Measurements from ENCODE around the gene PICALM.

Gene PICALM

DNA sequence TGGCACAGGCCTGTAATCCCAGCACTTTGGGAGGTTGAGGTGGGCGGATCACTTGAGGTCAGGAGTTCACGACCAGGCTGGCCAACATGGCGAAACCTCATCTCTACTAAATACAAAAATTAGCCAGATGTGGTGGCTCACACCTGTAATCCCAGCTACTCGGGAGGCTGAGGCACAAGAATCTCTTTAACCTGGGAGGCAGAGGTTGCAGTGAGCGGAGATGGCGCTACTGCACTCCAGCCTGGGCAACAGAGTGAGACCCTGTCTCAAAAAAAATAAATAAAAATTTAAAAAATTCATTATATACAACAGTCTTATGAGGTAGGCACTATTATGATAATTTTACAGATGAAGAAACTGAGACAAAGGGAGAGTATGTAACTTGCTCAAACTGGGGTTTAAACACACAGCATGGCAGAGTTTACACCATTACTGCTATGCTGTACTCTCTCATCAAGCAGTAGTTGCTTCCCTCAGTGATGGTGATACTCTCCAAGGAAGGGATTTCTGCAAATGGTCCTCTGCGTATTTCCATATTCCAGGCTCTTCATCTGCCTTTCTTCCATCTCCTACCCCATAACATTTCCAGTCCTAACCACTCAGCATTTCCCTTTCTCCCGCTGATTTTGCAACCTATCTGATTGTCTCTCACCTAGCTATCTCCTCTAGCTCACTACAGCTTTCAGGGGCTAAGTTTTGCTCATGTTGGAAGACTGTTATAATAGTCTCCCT, 118.4 kb downstream of the PICALM start:
- H3K9me3 ChIP-seq = no peaks in the 10 kb centered on the region
- DNase-seq = no peak
- no peaks in the 10 kb centered on the region for H3K4me1 ChIP-seq

DNA sequence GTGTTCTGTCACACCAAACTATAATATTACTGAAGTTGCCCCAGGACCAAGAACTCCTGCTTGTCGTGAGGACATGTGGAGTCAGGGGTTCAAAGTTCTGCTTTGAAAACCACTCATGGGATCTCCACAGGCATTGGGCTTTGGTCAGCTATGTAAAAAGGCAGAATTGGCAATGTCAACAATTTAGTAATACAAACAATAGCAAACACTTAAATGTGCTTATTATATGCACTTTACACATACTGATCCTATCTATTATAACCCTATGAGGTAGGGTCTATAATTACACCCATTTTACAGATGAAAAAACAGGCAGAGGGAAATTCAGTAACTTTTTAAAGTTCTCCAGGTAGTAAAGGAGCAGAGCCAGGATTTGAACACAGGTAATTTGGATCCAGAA, 119.1 kb downstream of the PICALM start:
- Histone ChIP-seq H3K9me3 (no peaks in the 10 kb centered on the region), H3K36me3 (no peaks in the 10 kb centered on the region), H3K4me3 (ENCODE audit: low read depth, low read length) (no peak overlapping the region), H3K27me3 (no peaks in the 10 kb centered on the region), H3K4me1 (no peaks in the 10 kb centered on the region)
- DNase-seq = no peak
- TF ChIP-seq, protein P1, sequence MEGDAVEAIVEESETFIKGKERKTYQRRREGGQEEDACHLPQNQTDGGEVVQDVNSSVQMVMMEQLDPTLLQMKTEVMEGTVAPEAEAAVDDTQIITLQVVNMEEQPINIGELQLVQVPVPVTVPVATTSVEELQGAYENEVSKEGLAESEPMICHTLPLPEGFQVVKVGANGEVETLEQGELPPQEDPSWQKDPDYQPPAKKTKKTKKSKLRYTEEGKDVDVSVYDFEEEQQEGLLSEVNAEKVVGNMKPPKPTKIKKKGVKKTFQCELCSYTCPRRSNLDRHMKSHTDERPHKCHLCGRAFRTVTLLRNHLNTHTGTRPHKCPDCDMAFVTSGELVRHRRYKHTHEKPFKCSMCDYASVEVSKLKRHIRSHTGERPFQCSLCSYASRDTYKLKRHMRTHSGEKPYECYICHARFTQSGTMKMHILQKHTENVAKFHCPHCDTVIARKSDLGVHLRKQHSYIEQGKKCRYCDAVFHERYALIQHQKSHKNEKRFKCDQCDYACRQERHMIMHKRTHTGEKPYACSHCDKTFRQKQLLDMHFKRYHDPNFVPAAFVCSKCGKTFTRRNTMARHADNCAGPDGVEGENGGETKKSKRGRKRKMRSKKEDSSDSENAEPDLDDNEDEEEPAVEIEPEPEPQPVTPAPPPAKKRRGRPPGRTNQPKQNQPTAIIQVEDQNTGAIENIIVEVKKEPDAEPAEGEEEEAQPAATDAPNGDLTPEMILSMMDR (IDR thresholded peaks at IDR 0.05; ENCODE audit: low read depth, low read length) = no peak

More for the DNA sequence above, 118.4 kb downstream of the PICALM start:
- no peaks in the 10 kb centered on the region for H3K27me3 ChIP-seq
- no peaks in the 10 kb centered on the region for H3K36me3 ChIP-seq
- no peak overlapping the region for H3K4me3 ChIP-seq (ENCODE audit: low read depth, low read length)
- TF ChIP-seq, protein P1 (IDR thresholded peaks at IDR 0.05; ENCODE audit: low read depth, low read length) = no peak

DNA sequence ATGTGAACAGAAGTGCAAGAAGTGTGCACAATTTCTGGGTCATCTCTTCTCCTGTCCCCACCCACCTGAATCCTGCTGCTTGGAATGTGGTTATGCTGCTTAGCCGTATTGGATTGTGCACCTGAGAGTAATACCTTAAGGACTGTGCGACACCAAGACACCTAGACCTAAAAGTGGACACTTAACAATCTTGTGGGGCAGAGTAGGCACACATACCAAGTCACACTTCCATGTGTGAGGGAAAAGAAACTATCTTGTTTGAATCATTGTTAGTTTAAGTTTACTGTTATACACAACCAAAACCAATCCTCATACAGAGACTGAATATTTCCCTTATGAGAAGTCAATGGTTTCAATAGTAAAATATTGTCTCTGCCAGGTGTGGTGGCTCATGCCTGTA, 120.0 kb downstream of the PICALM start:
- no peaks in the 10 kb centered on the region for H3K4me1 ChIP-seq
- no peaks in the 10 kb centered on the region for H3K27me3 ChIP-seq
- H3K36me3 ChIP-seq = no peaks in the 10 kb centered on the region
- no peak overlapping the region for H3K4me3 ChIP-seq (ENCODE audit: low read depth, low read length)
- H3K9me3 ChIP-seq = no peaks in the 10 kb centered on the region
- no peak for DNase-seq
- TF ChIP-seq, protein P1 (IDR thresholded peaks at IDR 0.05; ENCODE audit: low read depth, low read length) = no peak

DNA sequence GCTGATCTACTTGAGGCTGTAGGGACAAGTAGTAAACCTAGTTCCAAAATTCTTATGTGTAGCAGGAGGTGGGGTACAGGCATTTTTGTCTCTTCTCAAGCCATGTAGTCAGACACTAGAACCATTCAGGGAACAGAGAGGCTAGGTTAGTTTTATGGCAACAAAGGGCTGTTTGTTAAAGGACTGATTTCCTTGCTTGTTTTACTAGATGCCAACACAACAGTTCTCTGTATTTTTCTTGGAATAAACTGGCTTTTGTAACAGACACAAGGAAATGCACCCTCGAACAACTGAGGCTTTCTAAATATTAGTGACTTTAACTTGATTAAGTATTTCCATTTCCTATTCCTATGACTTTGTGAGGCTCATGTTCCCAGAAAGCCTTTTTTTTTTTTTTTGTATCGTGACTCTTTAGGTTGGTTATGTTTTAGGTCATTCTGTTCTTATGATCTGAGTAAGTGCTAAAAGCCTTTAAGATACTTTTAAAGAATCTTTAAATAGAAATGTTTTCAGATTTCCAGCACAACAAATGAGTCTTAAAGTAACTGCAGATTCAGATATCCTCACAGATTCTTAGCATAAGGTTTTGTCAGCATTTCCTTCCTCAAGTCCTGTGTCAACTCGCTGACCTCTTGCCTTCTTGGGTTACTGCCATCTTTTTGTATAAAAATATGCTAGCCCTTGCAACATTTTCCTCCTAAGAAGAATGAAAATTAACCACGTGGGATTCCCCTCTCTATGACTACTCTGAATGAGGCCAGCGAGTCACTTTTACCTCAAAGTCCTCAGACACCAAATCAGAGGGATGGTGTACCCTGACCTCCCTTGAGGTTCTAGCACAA, 121.2 kb downstream of the PICALM start:
- no peak for DNase-seq
- TF ChIP-seq, protein P1 (IDR thresholded peaks at IDR 0.05; ENCODE audit: low read depth, low read length) = no peak

DNA sequence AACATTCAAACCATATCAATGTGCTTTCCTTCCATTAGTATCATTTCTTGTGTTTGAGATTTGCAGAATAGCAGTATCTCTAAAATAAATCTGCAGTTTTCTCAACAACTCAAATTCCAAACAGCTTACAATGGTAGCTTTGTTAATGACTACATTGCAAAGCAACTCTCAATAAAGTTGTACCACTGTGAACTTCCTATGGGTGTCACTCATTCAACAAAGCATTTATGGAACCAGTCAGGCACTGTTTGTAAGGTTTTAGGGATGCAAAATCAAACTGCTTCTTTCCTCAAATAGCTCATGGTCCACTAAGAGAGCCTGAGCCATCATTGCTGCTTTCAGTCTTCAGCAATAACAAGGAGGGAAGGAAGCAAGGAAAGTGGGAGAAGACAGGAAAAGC, 122.7 kb downstream of the PICALM start:
- no peaks in the 10 kb centered on the region for H3K9me3 ChIP-seq
- DNase-seq = no peak
- no peaks in the 10 kb centered on the region for H3K4me1 ChIP-seq
- TF ChIP-seq, protein P1 (IDR thresholded peaks at IDR 0.05; ENCODE audit: low read depth, low read length) = no peak
- no peaks in the 10 kb centered on the region for H3K36me3 ChIP-seq
- no peaks in the 10 kb centered on the region for H3K27me3 ChIP-seq
- no peak overlapping the region for H3K4me3 ChIP-seq (ENCODE audit: low read depth, low read length)

More for the DNA sequence above, 121.2 kb downstream of the PICALM start:
- Histone ChIP-seq H3K27me3 (no peaks in the 10 kb centered on the region), H3K4me3 (ENCODE audit: low read depth, low read length) (no peak overlapping the region), H3K9me3 (no peaks in the 10 kb centered on the region), H3K36me3 (no peaks in the 10 kb centered on the region), H3K4me1 (no peaks in the 10 kb centered on the region)

DNA sequence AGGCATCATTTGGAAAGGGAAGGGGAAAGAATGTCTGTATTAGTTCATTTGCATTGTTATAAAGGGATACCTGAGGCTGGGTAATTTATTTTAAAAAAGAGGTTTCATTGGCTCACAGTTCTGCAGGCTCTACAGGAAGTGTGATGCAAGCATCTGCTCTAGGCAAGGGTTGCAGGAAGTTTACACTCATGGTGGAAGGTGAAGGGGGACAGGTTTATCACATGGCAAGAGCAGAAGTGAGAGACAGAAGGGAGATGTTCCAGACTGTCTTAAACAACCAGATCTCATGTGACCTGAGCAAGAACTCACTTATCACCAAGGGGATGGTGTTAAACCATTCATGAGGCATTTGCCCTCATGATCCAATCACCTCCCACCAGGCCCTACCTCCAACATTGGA, 123.1 kb downstream of the PICALM start:
- H3K4me1 ChIP-seq = no peaks in the 10 kb centered on the region
- no peaks in the 10 kb centered on the region for H3K9me3 ChIP-seq
- H3K27me3 ChIP-seq = no peaks in the 10 kb centered on the region
- no peaks in the 10 kb centered on the region for H3K36me3 ChIP-seq
- TF ChIP-seq, protein P1 (IDR thresholded peaks at IDR 0.05; ENCODE audit: low read depth, low read length) = no peak
- H3K4me3 ChIP-seq (ENCODE audit: low read depth, low read length) = no peak overlapping the region
- no peak for DNase-seq

Measured in BE2C (cell line).